ENCODE data around the gene MAN1C1. TPM values are rescaled to one million over a fixed set of nuclear protein-coding genes. Genes with fewer than 3 reads are reported as not detected.

MAN1C1 gene
- total and polyA plus RNA-seq, 8 donors, result 4.3 to 33.9 (median 6.1) TPM

GRCh38 chr1:25711555-25712298 is 95.1 kb downstream of the MAN1C1 start:
- intact Hi-C loops (cut with DNase I; ENCODE audit: low total_unique reads), result no loop called here
- TF ChIP-seq, protein P1, sequence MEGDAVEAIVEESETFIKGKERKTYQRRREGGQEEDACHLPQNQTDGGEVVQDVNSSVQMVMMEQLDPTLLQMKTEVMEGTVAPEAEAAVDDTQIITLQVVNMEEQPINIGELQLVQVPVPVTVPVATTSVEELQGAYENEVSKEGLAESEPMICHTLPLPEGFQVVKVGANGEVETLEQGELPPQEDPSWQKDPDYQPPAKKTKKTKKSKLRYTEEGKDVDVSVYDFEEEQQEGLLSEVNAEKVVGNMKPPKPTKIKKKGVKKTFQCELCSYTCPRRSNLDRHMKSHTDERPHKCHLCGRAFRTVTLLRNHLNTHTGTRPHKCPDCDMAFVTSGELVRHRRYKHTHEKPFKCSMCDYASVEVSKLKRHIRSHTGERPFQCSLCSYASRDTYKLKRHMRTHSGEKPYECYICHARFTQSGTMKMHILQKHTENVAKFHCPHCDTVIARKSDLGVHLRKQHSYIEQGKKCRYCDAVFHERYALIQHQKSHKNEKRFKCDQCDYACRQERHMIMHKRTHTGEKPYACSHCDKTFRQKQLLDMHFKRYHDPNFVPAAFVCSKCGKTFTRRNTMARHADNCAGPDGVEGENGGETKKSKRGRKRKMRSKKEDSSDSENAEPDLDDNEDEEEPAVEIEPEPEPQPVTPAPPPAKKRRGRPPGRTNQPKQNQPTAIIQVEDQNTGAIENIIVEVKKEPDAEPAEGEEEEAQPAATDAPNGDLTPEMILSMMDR (IDR thresholded peaks at IDR 0.05), result no peak
- TF ChIP-seq POLR2AphosphoS5 (IDR thresholded peaks at IDR 0.05) (no peak), EP300 (IDR thresholded peaks at IDR 0.05) (no peak), POLR2A (IDR thresholded peaks at IDR 0.05) (no peak)
- Histone ChIP-seq H3K27ac (peak overlapping the region in 3 of 5 donors; percentile 16 to 62 (median 39)), H3K4me3 (no peak overlapping the region), H3K27me3 (no peaks in the 10 kb centered on the region), H3K4me1 (peaks cover 5 to 59% (median 26%) of the 10 kb centered on the region in 4 donors), H3K9me3 (no peaks in the 10 kb centered on the region), H3K36me3 (no peaks in the 10 kb centered on the region)
- WGBS, 5 donors, result 52 to 59% (median 57%) methylated on average over 14 to 16 of the region's 16 CpGs
- DNase-seq, result peak in 1 of 2 donors; percentile 46

DNA sequence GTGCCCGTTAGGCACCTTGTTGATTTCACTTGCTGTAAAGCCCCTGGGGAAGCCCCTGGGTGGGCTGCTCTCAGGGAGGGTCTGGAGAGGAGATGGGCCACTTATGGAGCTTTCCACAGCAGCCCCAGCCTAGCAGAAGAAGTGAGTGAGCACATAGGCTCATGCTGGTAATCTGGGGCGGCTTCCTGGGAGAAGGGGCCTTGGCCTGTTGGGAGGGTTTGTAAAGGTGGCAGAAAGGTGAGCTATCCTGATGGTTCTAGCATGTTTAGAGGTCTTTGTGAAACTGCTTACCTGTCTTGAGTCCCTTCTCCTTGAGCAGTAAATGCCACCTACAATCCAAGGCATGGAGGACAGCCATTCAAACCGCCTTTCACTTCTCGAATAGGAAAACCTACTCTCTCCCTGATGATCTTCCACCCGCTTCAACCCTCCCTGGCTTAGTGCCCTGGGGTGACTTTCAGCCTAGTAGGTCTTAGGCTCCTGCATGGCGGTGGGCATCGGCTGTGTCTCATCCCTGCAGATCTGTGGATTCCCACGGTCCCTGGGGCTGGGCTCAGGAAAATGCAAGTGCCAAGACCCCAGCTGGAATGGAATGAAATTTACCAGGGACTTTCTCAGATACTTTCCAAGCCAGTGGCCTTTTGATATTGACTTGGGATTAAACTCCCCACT is 95.8 kb downstream of the MAN1C1 start:
- Histone ChIP-seq H3K4me3 (no peak overlapping the region), H3K9me3 (no peaks in the 10 kb centered on the region), H3K27me3 (no peaks in the 10 kb centered on the region), H3K36me3 (no peaks in the 10 kb centered on the region), H3K27ac (peak overlapping the region in 2 of 5 donors; percentile 16 to 39), H3K4me1 (peaks cover 5 to 52% (median 22%) of the 10 kb centered on the region in 4 donors)
- 85 to 97% (median 94%) methylated on average over 8 of the region's 8 CpGs for WGBS, 5 donors
- no peak for TF ChIP-seq POLR2A (IDR thresholded peaks at IDR 0.05)
- TF ChIP-seq, protein P1 (IDR thresholded peaks at IDR 0.05), result no peak
- TF ChIP-seq POLR2AphosphoS5 (IDR thresholded peaks at IDR 0.05), result no peak
- TF ChIP-seq EP300 (IDR thresholded peaks at IDR 0.05), result no peak
- intact Hi-C loops (cut with DNase I; ENCODE audit: low total_unique reads), result no loop called here
- no peak for DNase-seq

DNA sequence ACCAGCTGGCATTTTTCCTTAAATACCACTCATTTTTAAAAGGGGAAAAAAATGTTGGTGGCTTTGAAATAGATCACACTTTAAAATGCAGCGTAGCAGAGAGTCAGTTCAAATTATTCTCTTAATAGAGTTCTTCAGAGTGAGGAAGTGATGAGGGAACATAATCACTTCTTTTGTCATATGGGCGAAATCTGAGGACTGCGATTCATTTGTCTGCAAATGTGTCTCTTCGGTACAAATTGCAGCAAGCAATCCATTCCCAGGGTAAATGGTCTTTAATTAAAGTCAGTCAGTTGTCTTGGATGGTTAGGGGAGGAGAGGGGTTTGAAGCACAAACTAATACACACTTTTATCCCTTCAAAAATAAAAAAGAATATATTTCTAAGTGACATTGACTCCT is 97.4 kb downstream of the MAN1C1 start:
- Histone ChIP-seq H3K4me1 (peaks cover 0 to 37% (median 15%) of the 10 kb centered on the region in 4 donors), H3K36me3 (no peaks in the 10 kb centered on the region), H3K27ac (no peak overlapping the region), H3K27me3 (no peaks in the 10 kb centered on the region), H3K4me3 (no peak overlapping the region), H3K9me3 (no peaks in the 10 kb centered on the region)
- DNase-seq, result no peak
- TF ChIP-seq EP300 (IDR thresholded peaks at IDR 0.05), result no peak
- TF ChIP-seq, protein P1 (IDR thresholded peaks at IDR 0.05), result no peak
- intact Hi-C loops (cut with DNase I; ENCODE audit: low total_unique reads), result no loop called here
- WGBS, 5 donors, result 89 to 92% (median 91%) methylated on average over 4 of the region's 4 CpGs

DNA sequence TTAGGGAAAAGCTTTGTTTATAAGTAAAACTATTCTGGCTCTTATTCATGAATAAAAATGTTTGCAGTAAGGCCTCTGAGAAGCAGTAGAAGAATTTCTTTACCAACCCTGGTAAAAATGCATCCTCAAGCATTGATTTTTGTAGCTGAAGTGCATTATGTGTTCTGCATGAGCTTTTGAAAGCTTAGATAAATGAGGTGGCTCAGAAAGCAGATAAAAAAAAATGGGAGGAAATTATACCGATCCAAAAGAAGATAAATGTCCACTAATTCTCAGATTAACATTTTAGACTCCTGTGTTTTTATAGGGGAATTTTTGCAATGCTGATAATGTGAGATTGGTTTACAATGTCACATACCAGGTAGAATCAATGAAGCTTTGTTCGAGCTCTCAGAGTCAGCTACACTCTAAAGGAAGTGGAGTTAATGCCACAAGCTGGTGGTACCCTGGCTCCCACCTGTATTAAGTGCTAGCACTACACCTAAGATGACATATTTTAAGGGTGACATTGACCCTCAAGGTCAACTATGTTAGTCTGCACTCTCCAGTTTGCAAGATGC is 97.9 kb downstream of the MAN1C1 start:
- no peak for DNase-seq

More for the DNA sequence above, 97.9 kb downstream of the MAN1C1 start:
- Histone ChIP-seq H3K27me3 (no peaks in the 10 kb centered on the region), H3K4me1 (peaks cover 0 to 35% (median 15%) of the 10 kb centered on the region in 4 donors), H3K4me3 (no peak overlapping the region), H3K9me3 (no peaks in the 10 kb centered on the region), H3K36me3 (no peaks in the 10 kb centered on the region), H3K27ac (no peak overlapping the region)
- WGBS, 5 donors, result 30 to 41% (median 30%) methylated on average over 2 of the region's 2 CpGs
- intact Hi-C loops (cut with DNase I; ENCODE audit: low total_unique reads), result no loop called here
- TF ChIP-seq EP300 (IDR thresholded peaks at IDR 0.05), result no peak
- no peak for TF ChIP-seq POLR2AphosphoS5 (IDR thresholded peaks at IDR 0.05)
- TF ChIP-seq, protein P1 (IDR thresholded peaks at IDR 0.05), result no peak
- TF ChIP-seq POLR2A (IDR thresholded peaks at IDR 0.05), result no peak
